Neutrophil (primary cell): ENCODE measurements around the gene EFHC2.
"Not testable (repeated sequence)": the region's sequence is repeated elsewhere in the genome, so short reads cannot be mapped to it uniquely, and the experiment has no call there.

Experiments
- H3K27ac ChIP-seq: fragments of 200-600 bp; sonication (generic); 2 replicates; pipeline ENCODE4 v1.5.1; 2016; ENCODE audit warnings: mild to moderate bottlenecking, moderate library complexity
- H3K27me3 ChIP-seq: fragments of 200-600 bp; sonication (generic); 2 replicates; pipeline ENCODE4 v1.6.0; 2016; ENCODE audit warnings: mild to moderate bottlenecking
- H3K36me3 ChIP-seq: fragments of 200-600 bp; sonication (generic); 2 replicates; pipeline ENCODE4 v1.5.1; 2017
- H3K4me1 ChIP-seq, 2 experiments: fragments of 200-600 bp in 1 of 2; sonication (generic) in 1 of 2; 1 replicate in 1 of 2; 2 replicates in 1 of 2; pipeline versions ENCODE4 v1.5.1 to v1.6.1; 2013 to 2016; ENCODE audit warnings: low read depth in 1 of 2, low read length in 1 of 2, mild to moderate bottlenecking in 1 of 2, moderate library complexity in 1 of 2; ENCODE audit not compliant: control insufficient read depth in 1 of 2, insufficient read depth in 1 of 2
- H3K4me3 ChIP-seq, 2 experiments: fragments of 200-600 bp in 1 of 2; sonication (generic) in 1 of 2; 1 replicate in 1 of 2; 2 replicates in 1 of 2; pipeline ENCODE4 v1.5.1; 2013 to 2016; ENCODE audit warnings: low read depth in 1 of 2, low read length in 1 of 2, mild to moderate bottlenecking in 1 of 2, moderate library complexity in 1 of 2
- H3K9me3 ChIP-seq: fragments of 200-600 bp; sonication (generic); 2 replicates; pipeline ENCODE4 v1.5.1; 2016
- CTCF ChIP-seq: fragments of 200-600 bp; sonication (generic); IDR thresholded peaks from 2 replicates; pipeline ENCODE4 v1.5.1; 2016; ENCODE audit warnings: antibody characterized with exemption

The EFHC2 gene

DNA sequence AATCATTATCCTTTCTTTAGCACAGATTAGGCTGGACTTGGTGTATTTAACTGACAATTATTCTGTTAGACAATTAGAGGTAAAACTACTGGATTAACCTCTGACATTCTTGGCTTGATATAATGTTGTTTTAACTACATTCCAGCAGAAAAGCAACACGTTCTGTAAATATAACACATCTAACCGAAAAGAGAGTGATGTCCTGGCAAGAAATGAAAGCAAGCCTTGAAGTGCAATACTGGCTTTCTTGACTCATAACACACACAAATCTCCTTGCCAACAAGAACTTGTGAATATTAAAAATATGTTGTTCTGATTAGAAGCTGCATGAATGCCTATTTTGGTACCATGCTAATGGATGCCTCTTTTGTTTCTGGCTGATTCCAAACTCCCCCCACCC is 76.4 kb downstream of the EFHC2 start:
- Histone ChIP-seq H3K4me3 (no peak overlapping the region), H3K36me3 (no peaks in the 10 kb centered on the region), H3K27me3 (peaks cover 28% of the 10 kb centered on the region), H3K4me1 (no peaks in the 10 kb centered on the region), H3K9me3 (no peaks in the 10 kb centered on the region), H3K27ac (no peak overlapping the region)
- TF ChIP-seq CTCF, result no peak

GRCh38 chrX:44265559-44265958 is 77.9 kb downstream of the EFHC2 start:
- H3K27ac ChIP-seq, result no peak overlapping the region

DNA sequence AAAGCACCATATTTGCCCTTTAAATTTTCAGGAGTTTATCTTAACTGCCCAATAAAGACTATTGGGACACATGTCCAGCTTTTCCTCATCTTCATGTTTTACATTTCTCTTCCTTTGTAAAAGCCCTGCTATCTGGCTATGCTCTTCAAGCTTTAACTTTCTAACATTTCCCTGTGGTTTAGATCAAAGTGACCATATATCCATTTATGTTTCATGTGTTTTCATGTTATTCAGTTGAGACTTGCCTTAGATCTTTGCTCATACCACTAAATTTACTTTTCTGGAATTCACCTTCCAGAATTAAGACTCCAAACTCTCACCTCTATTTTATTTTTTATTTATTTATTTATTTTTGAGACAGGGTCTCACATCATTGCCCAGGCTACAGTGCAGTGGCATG is 78.5 kb downstream of the EFHC2 start:
- no peaks in the 10 kb centered on the region for H3K36me3 ChIP-seq
- H3K27me3 ChIP-seq, result peaks cover 28% of the 10 kb centered on the region
- TF ChIP-seq CTCF, result no peak
- peaks cover 0 to 7% of the 10 kb centered on the region in 2 experiments for H3K4me1 ChIP-seq
- no peak overlapping the region for H3K27ac ChIP-seq
- H3K4me3 ChIP-seq, result no peak overlapping the region
- no peaks in the 10 kb centered on the region for H3K9me3 ChIP-seq

More at GRCh38 chrX:44265559-44265958, 77.9 kb downstream of the EFHC2 start:
- peaks cover 0 to 7% of the 10 kb centered on the region in 2 experiments for H3K4me1 ChIP-seq
- H3K9me3 ChIP-seq, result no peaks in the 10 kb centered on the region
- no peaks in the 10 kb centered on the region for H3K36me3 ChIP-seq
- no peak overlapping the region for H3K4me3 ChIP-seq
- TF ChIP-seq CTCF, result no peak
- H3K27me3 ChIP-seq, result peaks cover 28% of the 10 kb centered on the region

GRCh38 chrX:44261286-44261685 is 82.2 kb downstream of the EFHC2 start:
- H3K27ac ChIP-seq, result no peak overlapping the region
- TF ChIP-seq CTCF, result no peak
- H3K4me1 ChIP-seq, result peaks cover 0 to 9% of the 10 kb centered on the region in 2 experiments
- no peaks in the 10 kb centered on the region for H3K9me3 ChIP-seq
- peaks cover 24% of the 10 kb centered on the region for H3K27me3 ChIP-seq
- H3K36me3 ChIP-seq, result no peaks in the 10 kb centered on the region
- no peak overlapping the region for H3K4me3 ChIP-seq

GRCh38 chrX:44260609-44261008 is 82.9 kb downstream of the EFHC2 start:
- Histone ChIP-seq H3K4me1 (peaks cover 0 to 16% of the 10 kb centered on the region in 2 experiments), H3K9me3 (no peaks in the 10 kb centered on the region), H3K36me3 (no peaks in the 10 kb centered on the region), H3K4me3 (no peak overlapping the region), H3K27ac (no peak overlapping the region), H3K27me3 (peaks cover 20% of the 10 kb centered on the region)
- no peak for TF ChIP-seq CTCF

- H3K4me3 ChIP-seq, H3K36me3 ChIP-seq, H3K27me3 ChIP-seq, H3K9me3 ChIP-seq: not testable (repeated sequence)
- Histone ChIP-seq H3K27ac (peak overlapping the region; percentile 49), H3K4me1 (peaks cover 19 to 41% of the 10 kb centered on the region in 2 experiments)
These were observed 87.7 kb downstream of the EFHC2 start for GRCh38 chrX:44255742-44256141.
